ENCODE measurements around the gene NPIPB2. TPM values are rescaled to one million over a fixed set of nuclear protein-coding genes. Genes with fewer than 3 reads are reported as not detected.

The NPIPB2 gene
- total and polyA plus RNA-seq, 10 of the 15 experiments (the other 5 are each of a cell fraction or from before 2014, with no cell fraction given) = 1.9 to 29.3 (median 10.8) TPM

- Histone ChIP-seq H3K4me3 (peak overlapping the region; percentile 71), H2AFZ (ENCODE audit: control insufficient read depth, low read depth, low read length) (no peak overlapping the region), H3K4me1 (ENCODE audit: control insufficient read depth, insufficient read depth, low read length) (peaks cover 15% of the 10 kb centered on the region), H4K20me1 (ENCODE audit: control insufficient read depth, insufficient read depth) (no peaks in the 10 kb centered on the region; the same call in none of the 2 replicates), H3K9me3 (replicated peaks; ENCODE audit: control insufficient read depth, insufficient read depth, low read length) (peaks cover 2% of the 10 kb centered on the region; the same call in 2 of the 3 replicates), H3K36me3 (ENCODE audit: control insufficient read depth in 2 of 2, insufficient read depth in 2 of 2, low read length in 1 of 2) (peaks cover 0 to 2% of the 10 kb centered on the region in 2 experiments; a peak in 1 of 4 replicates), H3K4me2 (ENCODE audit: control insufficient read depth, insufficient read depth) (peak overlapping the region; percentile 77), H3K9ac (ENCODE audit: control insufficient read depth, insufficient read depth, low read length) (peak overlapping the region; percentile 77), H3K27me3 (replicated peaks in 1 of 2; ENCODE audit: control insufficient read depth in 2 of 2, insufficient read depth in 2 of 2, low read length in 1 of 2) (no peaks in the 10 kb centered on the region), H3K79me2 (ENCODE audit: control insufficient read depth, insufficient read depth, low read length) (peaks cover 71% of the 10 kb centered on the region), H3K27ac (ENCODE audit: control insufficient read depth, insufficient read depth) (peak overlapping the region; percentile 87)
- peak; percentile 16 for ATAC-seq
- intact Hi-C loops (cut with micrococcal nuclease; ENCODE audit: unreplicated experiment) (loop anchor here (2.0 to 5.0 kb wide), 2 partner anchors 54 to 59 kb away; partner anchors contain the start of gene TNFRSF17), in situ Hi-C loops (cut with MboI) (no loop called here)
- DNase-seq (ENCODE audit: low read depth, low spot score) = no peak
- FAIRE-seq = no peak
- BruUV-seq (replicated peaks) = no TSS peak
- ChIA-PET SMC1A (ENCODE audit: uncharacterized antibody, unreplicated experiment) (interaction anchor here (1.2 kb wide), 1 partner anchor 63 kb away, joined by 3 read pairs; the partner anchor contains the start of gene SNX29), RAD21 (ENCODE audit: unreplicated experiment) (interaction anchor here (0.7 to 1.1 kb wide), 2 partner anchors 36 to 154 kb away, joined by 4 read pairs; no protein-coding TSS in a partner anchor), CTCF (interaction anchor here (2.1 kb wide), 1 partner anchor 154 kb away, joined by 10 read pairs; no protein-coding TSS in a partner anchor), POLR2A (interaction anchor here (1.6 to 1.8 kb wide), 3 partner anchors 51 to 222 kb away, joined by 7 read pairs; partner anchors contain the start of gene TNFRSF17)
- 3% methylated on average over 12 of the region's 12 CpGs for WGBS (ENCODE audit: insufficient coverage, insufficient replicate concordance, low lambda C conversion rate, missing lambda C conversion rate)
- no peak for TF ChIP-seq NRF1 (conservative IDR thresholded peaks at IDR 0.05; ENCODE audit: low read depth, low read length)
- TF ChIP-seq ATF7 (IDR thresholded peaks at IDR 0.05; ENCODE audit: low read depth) = peak; percentile 65; the same call in 1 of the 2 replicates
- TF ChIP-seq NFYA (IDR thresholded peaks at IDR 0.05; ENCODE audit: borderline replicate concordance, low read depth, low read length) = no peak
- TF ChIP-seq ZNF622 (IDR thresholded peaks at IDR 0.05) = no peak
- TF ChIP-seq ZNF687 (IDR thresholded peaks at IDR 0.05) = no peak
- TF ChIP-seq FOXM1 (IDR thresholded peaks at IDR 0.05; ENCODE audit: low read depth, low read length) = no peak
- TF ChIP-seq PKNOX1 (IDR thresholded peaks at IDR 0.05) = peak; percentile 54
- TF ChIP-seq BACH1 (IDR thresholded peaks at IDR 0.05; ENCODE audit: borderline replicate concordance) = no peak
- TF ChIP-seq RFX5 (IDR thresholded peaks at IDR 0.05; ENCODE audit: low read depth, low read length) = no peak
- no peak for TF ChIP-seq ESRRA (IDR thresholded peaks at IDR 0.05; ENCODE audit: low read length)
- TF ChIP-seq DPF2 (IDR thresholded peaks at IDR 0.05) = no peak
- TF ChIP-seq NR2F1 (conservative IDR thresholded peaks at IDR 0.05) = no peak
- peak; percentile 24; the same call in 1 of the 2 replicates for TF ChIP-seq RUNX3 (IDR thresholded peaks at IDR 0.05; ENCODE audit: low read length)
- no peak for TF ChIP-seq BCLAF1 (IDR thresholded peaks at IDR 0.05)
- TF ChIP-seq ZNF24 (IDR thresholded peaks at IDR 0.05) = no peak
- TF ChIP-seq RBBP5 (conservative IDR thresholded peaks at IDR 0.05) = no peak
- no peak for TF ChIP-seq CBX3 (IDR thresholded peaks at IDR 0.05; ENCODE audit: borderline replicate concordance, low read depth)
- TF ChIP-seq NR2C1 (IDR thresholded peaks at IDR 0.05) = no peak
Measured at GRCh38 chr16:11913425-11914079, 28.3 kb downstream of the NPIPB2 start.

All from GM12878 (cell line).